Fibroblast of pulmonary artery (primary cell): ENCODE data around the gene CYB561D2.

ENCODE experiments used
- DNase-seq: peaks from one replicate; pipeline ENCODE4 v3.0.0-alpha.2; 2010; ENCODE audit warnings: low read depth
- H3K4me3 ChIP-seq: replicated peaks from 2 replicates; pipeline ENCODE4 v1.5.1; 2011; ENCODE audit warnings: low read depth, mild to moderate bottlenecking, control low read depth, low read length, moderate library complexity
- CTCF ChIP-seq: IDR thresholded peaks from 2 replicates; pipeline ENCODE4 v1.5.1; 2011; ENCODE audit warnings: mild to moderate bottlenecking, control low read depth, low read length, inconsistent platforms; ENCODE audit errors: missing control alignments

Gene CYB561D2

GRCh38 chr3:50314816-50315215, 35.8 kb upstream of the CYB561D2 start:
- TF ChIP-seq CTCF = no peak
- no peak overlapping the region for H3K4me3 ChIP-seq
- DNase-seq = no peak

GRCh38 chr3:50316657-50317242, 33.9 kb upstream of the CYB561D2 start:
- no peak for DNase-seq
- no peak overlapping the region for H3K4me3 ChIP-seq
- TF ChIP-seq CTCF = no peak

GRCh38 chr3:50317300-50317699, 33.4 kb upstream of the CYB561D2 start:
- H3K4me3 ChIP-seq = no peak overlapping the region
- TF ChIP-seq CTCF = no peak
- DNase-seq = no peak

- no peak overlapping the region for H3K4me3 ChIP-seq
- DNase-seq = no peak
These were observed 32.5 kb upstream of the CYB561D2 start for GRCh38 chr3:50318163-50318562.

GRCh38 chr3:50318615-50319014, 32.0 kb upstream of the CYB561D2 start:
- TF ChIP-seq CTCF = no peak
- DNase-seq = no peak
- no peak overlapping the region for H3K4me3 ChIP-seq

More at GRCh38 chr3:50318163-50318562, 32.5 kb upstream of the CYB561D2 start:
- no peak for TF ChIP-seq CTCF

- no peak overlapping the region for H3K4me3 ChIP-seq
- DNase-seq = no peak
- TF ChIP-seq CTCF = no peak
These were observed 31.3 kb upstream of the CYB561D2 start for GRCh38 chr3:50319181-50319893.
